OCI-LY1 (cell line): ENCODE measurements around the gene KRTAP5-1.

ENCODE experiments used
- H2AFZ ChIP-seq: fragments of 200-600 bp; sonication (generic), shearing (Covaris generic); 2 replicates; pipeline ENCODE4 v1.6.0; 2014; ENCODE audit warnings: antibody characterized with exemption, mild to moderate bottlenecking, low read length
- H3F3A ChIP-seq: fragments of 200-600 bp; sonication (generic), shearing (Covaris generic); 2 replicates; pipeline ENCODE4 v1.6.0; 2014; ENCODE audit warnings: mild to moderate bottlenecking, antibody characterized with exemption, low read length, moderate library complexity; ENCODE audit not compliant: insufficient read depth
- H3K27ac ChIP-seq: fragments of 200-600 bp; sonication (generic); 2 replicates; pipeline ENCODE4 v1.5.1; 2014; ENCODE audit warnings: low read length, mixed run types, mild to moderate bottlenecking, low read depth; ENCODE audit not compliant: poor library complexity, severe bottlenecking
- H3K27me3 ChIP-seq: fragments of 200-600 bp; sonication (generic); 2 replicates; pipeline ENCODE4 v1.6.0; 2014; ENCODE audit warnings: antibody characterized with exemption, mild to moderate bottlenecking, low read length, moderate library complexity; ENCODE audit not compliant: insufficient read depth
- H3K36me3 ChIP-seq: fragments of 200-600 bp; sonication (generic); 2 replicates; pipeline ENCODE4 v1.6.1; 2014; ENCODE audit warnings: mild to moderate bottlenecking, antibody characterized with exemption, low read length, moderate library complexity, mixed read lengths; ENCODE audit not compliant: insufficient read depth
- H3K4me1 ChIP-seq: fragments of 200-600 bp; sonication (generic); 2 replicates; pipeline ENCODE4 v1.5.1; 2014; ENCODE audit warnings: mild to moderate bottlenecking, low read length, moderate library complexity; ENCODE audit not compliant: insufficient read depth, severe bottlenecking
- H3K4me2 ChIP-seq: fragments of 200-600 bp; sonication (generic), shearing (Covaris generic); 2 replicates; pipeline ENCODE4 v1.6.1; 2014; ENCODE audit warnings: low read length
- H3K4me3 ChIP-seq: fragments of 200-600 bp; sonication (generic); 2 replicates; pipeline ENCODE4 v1.5.1; 2014; ENCODE audit warnings: low read length, low read depth, mild to moderate bottlenecking, mixed read lengths; ENCODE audit not compliant: poor library complexity, severe bottlenecking
- H3K79me2 ChIP-seq: fragments of 200-600 bp; shearing (Covaris generic); 2 replicates; pipeline ENCODE4 v1.6.1; 2016; ENCODE audit warnings: mixed run types, low read length, mixed read lengths; ENCODE audit not compliant: insufficient read depth
- H3K9ac ChIP-seq: fragments of 200-600 bp; sonication (generic), shearing (Covaris generic); 2 replicates; pipeline ENCODE4 v1.6.1; 2014; ENCODE audit warnings: mild to moderate bottlenecking, low read length, mixed read lengths
- H3K9me2 ChIP-seq: fragments of 200-600 bp; sonication (generic), shearing (Covaris generic); 2 replicates; pipeline ENCODE4 v1.6.1; 2014; ENCODE audit warnings: low read depth, mild to moderate bottlenecking, low read length, mixed read lengths
- H3K9me3 ChIP-seq: fragments of 200-600 bp; shearing (Covaris generic); 2 replicates; pipeline ENCODE4 v1.6.1; 2014; ENCODE audit warnings: low read length, mixed read lengths
- H4K20me1 ChIP-seq: fragments of 200-600 bp; sonication (generic), shearing (Covaris generic); 2 replicates; pipeline ENCODE4 v1.6.0; 2016; ENCODE audit warnings: mild to moderate bottlenecking, low read length; ENCODE audit not compliant: insufficient read depth
- CTCF ChIP-seq: fragments of 200-600 bp; sonication (generic), shearing (Covaris generic); IDR thresholded peaks from 2 replicates; pipeline ENCODE4 v1.5.1; 2017; ENCODE audit warnings: mild to moderate bottlenecking, antibody characterized with exemption, low read length, moderate library complexity, mixed read lengths
- EZH2 ChIP-seq: fragments of 200-600 bp; sonication (generic), shearing (Covaris generic); IDR thresholded peaks from 2 replicates; pipeline ENCODE4 v1.8.0; 2017; ENCODE audit warnings: borderline replicate concordance, mixed run types, mild to moderate bottlenecking, antibody characterized with exemption, low read length, moderate library complexity, mixed read lengths

Gene KRTAP5-1

GRCh38 chr11:1631066-1631568 is 46.0 kb upstream of the KRTAP5-1 start:
- Histone ChIP-seq H3K79me2 (no peaks in the 10 kb centered on the region), H3K27me3 (peaks cover 3% of the 10 kb centered on the region; the same call in 1 of the 2 replicates), H3K9ac (no peak overlapping the region), H3F3A (no peaks in the 10 kb centered on the region), H3K4me3 (no peak overlapping the region), H3K27ac (no peak overlapping the region), H4K20me1 (no peaks in the 10 kb centered on the region), H3K36me3 (no peaks in the 10 kb centered on the region), H3K9me3 (no peaks in the 10 kb centered on the region), H3K4me1 (no peaks in the 10 kb centered on the region), H3K4me2 (no peak overlapping the region), H2AFZ (no peak overlapping the region), H3K9me2 (no peaks in the 10 kb centered on the region)
- TF ChIP-seq EZH2 (no peak), CTCF (no peak)

- Histone ChIP-seq H3F3A (no peaks in the 10 kb centered on the region), H3K4me1 (no peaks in the 10 kb centered on the region), H3K9me3 (no peaks in the 10 kb centered on the region), H3K27me3 (peaks cover 3% of the 10 kb centered on the region; the same call in 1 of the 2 replicates), H3K4me3 (no peak overlapping the region), H3K27ac (no peak overlapping the region), H3K9ac (no peak overlapping the region), H3K4me2 (no peak overlapping the region), H4K20me1 (no peaks in the 10 kb centered on the region), H3K36me3 (no peaks in the 10 kb centered on the region), H2AFZ (no peak overlapping the region), H3K9me2 (no peaks in the 10 kb centered on the region), H3K79me2 (no peaks in the 10 kb centered on the region)
- no peak for TF ChIP-seq CTCF
- TF ChIP-seq EZH2 = no peak
Observed at GRCh38 chr11:1630271-1630670, 45.2 kb upstream of the KRTAP5-1 start.

- Histone ChIP-seq H3K4me2 (no peak within 1 kb of the TSS), H3K4me1 (no peaks in the 10 kb centered on the region), H3K79me2 (no peaks in the 10 kb centered on the region), H3K36me3 (no peaks in the 10 kb centered on the region), H3K27me3 (peaks cover 3% of the 10 kb centered on the region; the same call in 1 of the 2 replicates), H3K4me3 (no peak within 1 kb of the TSS), H4K20me1 (no peaks in the 10 kb centered on the region), H2AFZ (no peak within 1 kb of the TSS), H3K9me3 (no peaks in the 10 kb centered on the region), H3K27ac (no peak within 1 kb of the TSS), H3K9ac (no peak within 1 kb of the TSS), H3K9me2 (no peaks in the 10 kb centered on the region), H3F3A (no peaks in the 10 kb centered on the region)
- TF ChIP-seq CTCF = no peak
- no peak for TF ChIP-seq EZH2
Observed at GRCh38 chr11:1629326-1630185, 44.5 kb upstream of the KRTAP5-1 start, which contains the start of gene KRTAP5-5. TSS of gene KRTAP5-5 (plus strand) at chr11:1629775. CDS start at chr11:1629841, 66 bp downstream.
